HT1080 (cell line): Measurements from ENCODE around the gene IKBKG. TPM values are rescaled to one million over a fixed set of nuclear protein-coding genes. Genes with fewer than 3 reads are reported as not detected.
A peak's percentile ranks its signal among the peaks of the same experiment; 100 is the strongest.
"Not testable (repeated sequence)": the region's sequence is repeated elsewhere in the genome, so short reads cannot be mapped to it uniquely, and the experiment has no call there.

Source experiments
- DNase-seq: peaks from one replicate; pipeline ENCODE4 v3.0.0-alpha.2; 2015; ENCODE audit warnings: low read depth
- total RNA-seq: library from RNA; depleted of rRNA; stranded (reverse); fragments of >200 nt; shearing (Covaris generic); gene quantifications from 2 replicates; pipeline ENCODE4 v1.2.3, GENCODE V29; 2014

The IKBKG gene
- total RNA-seq, 1 experiment from 2014 or later, result 45.0 TPM

DNA sequence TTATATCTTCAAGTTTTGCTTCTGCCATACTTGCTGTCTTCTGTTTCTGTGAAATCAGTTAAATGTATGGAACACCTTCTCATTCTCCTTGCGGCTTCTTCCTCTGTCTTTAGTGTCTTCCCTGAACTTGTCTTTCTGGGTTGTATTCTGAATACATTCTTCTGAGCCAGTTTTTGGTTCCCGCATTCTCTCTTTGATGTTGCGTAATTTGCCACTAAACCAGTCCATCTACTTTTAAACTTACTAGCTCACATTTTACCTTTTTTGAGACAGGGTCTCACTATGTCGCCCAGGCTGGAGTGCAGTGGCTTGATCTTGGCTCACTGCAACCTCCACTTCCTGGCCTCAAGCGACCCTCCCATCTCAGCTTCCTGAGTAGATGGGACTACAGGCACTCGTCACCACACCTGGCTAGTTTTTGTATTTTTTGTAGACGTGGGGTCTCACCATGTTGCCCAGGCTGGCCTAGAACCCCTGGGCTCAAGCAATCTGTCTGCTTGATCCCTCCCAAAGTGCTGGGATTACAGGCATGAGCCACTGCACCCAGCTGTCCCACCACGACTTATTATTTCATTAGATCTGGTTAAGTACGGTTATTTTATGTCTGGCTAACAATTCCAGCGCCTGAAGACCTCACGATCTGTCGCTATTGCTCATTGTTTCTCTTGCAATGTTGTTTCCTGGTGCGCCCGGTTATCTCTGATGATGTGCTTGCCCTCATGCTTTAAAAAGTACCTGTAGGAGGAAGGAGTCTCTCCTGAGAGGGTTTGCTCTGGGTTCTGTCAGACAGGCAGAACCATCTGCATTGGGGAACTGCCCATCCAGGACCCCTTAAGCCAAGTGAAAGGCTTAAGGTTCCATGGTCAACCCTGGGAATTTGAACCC, 21.6 kb upstream of the IKBKG start:
- no peak for DNase-seq

GRCh38 chrX:154526901-154527675, 20.3 kb upstream of the IKBKG start:
- DNase-seq, result peak; percentile 76

GRCh38 chrX:154529206-154529612, 18.2 kb upstream of the IKBKG start:
- DNase-seq, result no peak

DNA sequence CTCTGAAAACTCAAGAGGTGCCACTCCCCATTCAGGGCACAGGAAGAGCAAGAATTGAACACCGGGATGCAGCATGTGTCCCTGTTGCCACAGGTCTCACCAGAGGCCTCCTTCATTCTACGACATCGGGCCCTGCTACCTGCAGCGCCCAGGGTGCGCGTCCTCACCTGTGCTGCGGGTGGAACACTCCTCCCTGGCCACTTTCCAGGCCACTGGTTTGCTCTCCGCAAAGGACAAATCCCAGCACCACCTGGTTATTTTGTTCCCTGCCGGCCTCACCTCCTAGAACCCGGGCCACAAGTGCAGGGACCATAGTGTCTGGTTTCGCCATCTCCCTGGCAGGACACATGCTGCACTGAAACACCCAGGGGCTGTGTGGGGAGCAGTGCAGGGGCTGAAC, 17.1 kb upstream of the IKBKG start:
- no peak for DNase-seq

- DNase-seq, result peak; percentile 31
Measured at GRCh38 chrX:154531626-154532025, 15.8 kb upstream of the IKBKG start.

- no peak for DNase-seq
Measured at GRCh38 chrX:154532690-154533089, 14.7 kb upstream of the IKBKG start.

GRCh38 chrX:154534526-154535322, 12.7 kb upstream of the IKBKG start:
- DNase-seq, result peak; percentile 68

GRCh38 chrX:154535892-154536291, 11.5 kb upstream of the IKBKG start:
- DNase-seq, result no peak

- no peak for DNase-seq
Measured at GRCh38 chrX:154539077-154539476, 8.3 kb upstream of the IKBKG start.

GRCh38 chrX:154540365-154540764, 7.1 kb upstream of the IKBKG start:
- DNase-seq, result not testable (repeated sequence)

- DNase-seq, result no peak
Measured at GRCh38 chrX:154540897-154541535, 6.4 kb upstream of the IKBKG start.

GRCh38 chrX:154541589-154541895, 5.9 kb upstream of the IKBKG start:
- DNase-seq, result no peak

DNA sequence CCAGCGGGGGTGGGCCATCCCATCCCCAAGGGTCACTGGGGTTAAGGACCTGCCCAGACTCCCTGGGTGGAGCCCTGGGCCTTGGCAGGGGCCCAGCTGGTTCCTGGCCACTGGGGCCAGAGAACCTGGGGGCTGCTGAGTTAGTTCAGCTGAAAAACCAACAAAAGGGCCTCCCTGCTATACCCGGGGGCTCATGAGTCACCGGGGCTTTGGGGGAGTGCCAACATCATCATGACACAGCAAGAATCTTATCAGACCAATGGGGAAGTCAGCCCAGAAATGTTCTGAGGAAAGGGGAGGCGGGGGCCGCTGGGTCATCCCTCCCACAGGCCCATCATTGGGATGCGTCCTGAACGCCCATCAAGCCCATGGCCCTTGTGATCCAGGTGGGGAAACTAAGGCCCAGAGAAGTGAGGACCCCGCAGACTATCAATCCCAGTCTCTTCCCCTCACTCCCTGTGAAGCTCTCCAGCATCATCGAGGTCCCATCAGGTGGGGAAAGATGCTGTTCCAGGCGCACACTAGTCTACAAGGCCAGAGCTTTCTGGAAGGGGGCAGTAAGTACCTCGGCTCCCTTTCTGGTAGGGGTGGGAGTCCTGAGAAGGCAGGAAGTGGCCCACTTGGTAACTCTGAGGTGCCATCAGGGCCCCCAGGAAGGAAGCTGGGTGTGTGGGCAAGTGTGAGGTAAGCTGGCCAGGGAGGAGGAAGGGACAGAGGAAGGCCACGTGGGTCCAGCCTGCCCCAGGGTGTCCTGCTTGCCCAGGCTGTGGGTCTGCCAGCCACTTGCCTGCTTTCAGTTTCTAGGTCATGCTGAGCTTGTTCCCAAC, 5.3 kb upstream of the IKBKG start:
- DNase-seq, result peak; percentile 91

- no peak for DNase-seq
Measured at GRCh38 chrX:154542723-154543424, 4.5 kb upstream of the IKBKG start.

- DNase-seq, result no peak
Measured at GRCh38 chrX:154545673-154546274, 1.6 kb upstream of the IKBKG start.

DNA sequence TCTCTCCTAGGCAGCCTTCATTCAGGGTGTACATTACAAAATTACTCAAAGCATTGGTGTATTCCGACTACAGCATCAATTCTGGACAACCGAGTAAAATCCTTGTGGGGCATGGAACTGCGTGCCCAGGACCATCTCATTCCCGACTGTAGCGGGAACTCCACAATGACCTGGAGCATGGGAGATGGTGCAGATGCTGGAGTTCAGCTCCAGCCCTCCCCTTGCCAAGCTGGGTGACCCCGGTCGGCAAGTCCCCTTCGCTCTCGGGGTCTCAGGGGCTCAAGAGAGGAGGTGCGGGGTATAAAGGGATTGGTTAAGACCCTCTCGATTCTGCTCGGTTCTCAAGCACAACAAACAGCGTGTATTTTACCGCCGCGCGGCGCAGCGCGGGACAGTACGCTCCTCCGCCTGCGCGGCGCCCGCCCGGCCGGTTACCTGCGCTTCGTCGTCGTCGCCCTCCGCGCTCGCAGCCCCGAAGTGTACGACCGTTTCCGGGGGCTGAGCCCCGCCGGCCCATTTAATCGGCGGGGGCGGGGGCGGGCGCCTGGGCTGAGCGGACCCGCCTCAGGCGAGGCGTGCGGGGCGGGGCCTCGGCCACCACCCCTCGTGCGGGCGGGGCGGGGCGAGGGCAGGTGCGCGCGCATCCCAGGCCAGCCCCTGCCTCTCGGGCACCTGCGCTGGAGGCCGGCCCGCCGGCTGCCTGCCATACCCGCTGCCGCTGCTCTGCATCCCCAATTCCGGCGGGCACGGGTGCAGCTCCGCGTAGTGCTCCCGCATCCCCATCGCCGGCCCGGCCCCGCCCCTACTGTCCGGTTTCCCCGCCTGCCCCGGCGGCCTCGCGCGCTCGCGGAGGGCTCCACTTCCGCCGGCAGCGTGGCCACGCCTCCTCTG, 821 bp upstream of the IKBKG start, which contains the start of gene G6PD:
Gene G6PD, minus strand, starts transcription at position 493 of the 891 bp plus-strand sequence. CDS start 691 bp downstream, outside the sequence.
- no peak for DNase-seq

DNA sequence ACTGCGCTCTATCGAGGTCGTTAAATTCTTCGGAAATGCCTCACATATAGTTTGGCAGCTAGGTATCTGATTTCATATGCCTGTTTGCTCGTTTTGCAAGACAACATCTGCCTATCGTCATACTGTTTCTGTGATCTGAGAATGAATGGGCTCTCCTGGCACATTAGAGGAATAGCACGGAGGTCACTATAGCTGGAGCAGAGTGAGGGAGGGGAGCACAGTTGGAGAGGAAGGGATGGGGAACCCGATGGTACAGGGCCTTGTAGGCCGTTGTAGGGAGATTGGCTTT, 552 bp downstream of the IKBKG start:
- no peak for DNase-seq

GRCh38 chrX:154549766-154550165, 2.3 kb downstream of the IKBKG start:
- DNase-seq, result no peak
